GM23248 (cell line): ENCODE results near the gene HDAC10.

Experiments used
- EZH2 ChIP-seq: fragments of 200-600 bp; sonication (generic); IDR thresholded peaks from 2 replicates; pipeline ENCODE4 v1.6.1; 2018; ENCODE audit warnings: antibody characterized with exemption, mild to moderate bottlenecking; ENCODE audit not compliant: insufficient read depth, poor library complexity, severe bottlenecking
- EZH2phosphoT487 ChIP-seq: fragments of 200-600 bp; sonication (generic); IDR thresholded peaks from 2 replicates; pipeline ENCODE4 v1.6.1; 2018; ENCODE audit warnings: antibody characterized with exemption, moderate library complexity, mild to moderate bottlenecking, low read depth; ENCODE audit not compliant: insufficient read depth

GRCh38 chr22:50216055-50216683, 34.9 kb downstream of the HDAC10 start:
- TF ChIP-seq EZH2 (no peak), EZH2phosphoT487 (no peak)
